Left ventricle myocardium inferior (tissue), 1 donor: ENCODE results near the gene UBL7. TPM values are rescaled to one million over a fixed set of nuclear protein-coding genes. Genes with fewer than 3 reads are reported as not detected.

Experiments used
- DNase-seq: peaks from one replicate; pipeline ENCODE4 v3.0.0-alpha.2; 2020
- H3K27ac ChIP-seq: fragments of 200-600 bp; replicated peaks from 2 replicates; pipeline ENCODE4 v1.8.0; 2021
- H3K27me3 ChIP-seq: fragments of 200-600 bp; 2 replicates; pipeline ENCODE4 v1.8.0; 2021; ENCODE audit warnings: low read depth
- H3K36me3 ChIP-seq: fragments of 200-600 bp; 2 replicates; pipeline ENCODE4 v1.8.0; 2021
- H3K4me1 ChIP-seq: fragments of 200-600 bp; 2 replicates; pipeline ENCODE4 v1.8.0; 2021
- H3K4me3 ChIP-seq: fragments of 200-600 bp; 2 replicates; pipeline ENCODE4 v1.8.0; 2021; ENCODE audit warnings: mild to moderate bottlenecking, moderate library complexity
- H3K9me3 ChIP-seq: fragments of 200-600 bp; replicated peaks from 2 replicates; pipeline ENCODE4 v1.8.0; 2021
- CTCF ChIP-seq: fragments of 200-600 bp; IDR thresholded peaks from 2 replicates; pipeline ENCODE4 v1.8.0; 2021; ENCODE audit warnings: antibody characterized with exemption, mild to moderate bottlenecking, borderline replicate concordance
- intact Hi-C: fragments of 100-400 bp; cut with micrococcal nuclease; formaldehyde crosslinking; loops from one replicate; pipeline ENCODE4 v1.11.0; 2022
- total RNA-seq: library from RNA; stranded (reverse); fragmentation: NEBNext Ultra II Directional; extraction: Animal tissue kit (Norgen Biotek cat#: 25700); gene quantifications from one replicate; pipeline ENCODE4 v1.2.1, GENCODE V29; 2021
- donor health status: DM: no; HTN: yes; CAD: no; lungs with severe emphysema.

The UBL7 gene
- total RNA-seq, 1 donor from 2014 or later: 52.3 TPM

GRCh38 chr15:74442063-74442462 lies 18.9 kb downstream of the UBL7 start:
- TF ChIP-seq CTCF: no peak
- DNase-seq: no peak
- no peak overlapping the region for H3K27ac ChIP-seq
- no peak overlapping the region for H3K4me3 ChIP-seq
- H3K36me3 ChIP-seq: peaks cover 24% of the 10 kb centered on the region
- H3K9me3 ChIP-seq: no peaks in the 10 kb centered on the region
- intact Hi-C loops: no loop called here
- H3K4me1 ChIP-seq: peaks cover 8% of the 10 kb centered on the region
- no peaks in the 10 kb centered on the region for H3K27me3 ChIP-seq

GRCh38 chr15:74441248-74441941 lies 19.6 kb downstream of the UBL7 start:
- Histone ChIP-seq H3K4me3 (no peak overlapping the region), H3K4me1 (peaks cover 8% of the 10 kb centered on the region), H3K36me3 (peaks cover 17% of the 10 kb centered on the region), H3K27me3 (no peaks in the 10 kb centered on the region), H3K9me3 (no peaks in the 10 kb centered on the region), H3K27ac (no peak overlapping the region)
- DNase-seq: no peak
- intact Hi-C loops: no loop called here
- TF ChIP-seq CTCF: no peak

GRCh38 chr15:74438721-74439316 lies 22.1 kb downstream of the UBL7 start:
- Histone ChIP-seq H3K4me1 (peaks cover 8% of the 10 kb centered on the region), H3K27me3 (no peaks in the 10 kb centered on the region), H3K4me3 (no peak overlapping the region), H3K36me3 (no peaks in the 10 kb centered on the region), H3K27ac (no peak overlapping the region), H3K9me3 (no peaks in the 10 kb centered on the region)
- TF ChIP-seq CTCF: peak; percentile 97
- intact Hi-C loops: loop anchor here (5.0 kb wide), 1 partner anchor 57 kb away; no protein-coding TSS in a partner anchor
- peak; percentile 68 for DNase-seq

- no peak for TF ChIP-seq CTCF
- intact Hi-C loops: loop anchor here (5.0 kb wide), 1 partner anchor 56 kb away; no protein-coding TSS in a partner anchor
- DNase-seq: no peak
- H3K4me3 ChIP-seq: no peak overlapping the region
- H3K27ac ChIP-seq: no peak overlapping the region
- H3K27me3 ChIP-seq: peaks cover 4% of the 10 kb centered on the region
- H3K36me3 ChIP-seq: no peaks in the 10 kb centered on the region
- peaks cover 14% of the 10 kb centered on the region for H3K4me1 ChIP-seq
- no peaks in the 10 kb centered on the region for H3K9me3 ChIP-seq
These were observed 22.8 kb downstream of the UBL7 start for GRCh38 chr15:74438206-74438605.

GRCh38 chr15:74434263-74435136 lies 26.5 kb downstream of the UBL7 start:
- peak overlapping the region; percentile 70 for H3K27ac ChIP-seq
- no peaks in the 10 kb centered on the region for H3K9me3 ChIP-seq
- TF ChIP-seq CTCF: no peak
- peaks cover 16% of the 10 kb centered on the region for H3K27me3 ChIP-seq
- H3K36me3 ChIP-seq: no peaks in the 10 kb centered on the region
- DNase-seq: no peak
- intact Hi-C loops: loop anchor here (5.0 kb wide), 1 partner anchor 52 kb away; no protein-coding TSS in a partner anchor
- peaks cover 26% of the 10 kb centered on the region for H3K4me1 ChIP-seq
- H3K4me3 ChIP-seq: peak overlapping the region; percentile 94
